Measurements from ENCODE around the gene ENTPD5. TPM values are rescaled to one million over a fixed set of nuclear protein-coding genes. Genes with fewer than 3 reads are reported as not detected.

Gene ENTPD5
- total and polyA plus RNA-seq, 2 donors (not counting 3 experiments of a cell fraction or from before 2014, with no cell fraction given), result 8.4 to 13.0 TPM

- FAIRE-seq (peak; percentile 37), DNase-seq (ENCODE audit: low read depth, low spot score) (peak; percentile 57)
- dilution Hi-C loops (cut with MboI; ENCODE audit: extremely low pct_ligation_motif_present, low sequenced_read_pairs) (no loop called here), intact Hi-C loops (cut with micrococcal nuclease) (no loop called here)
- peak overlapping the region in 1 of 3 experiments; percentile 8 for H3K4me3 ChIP-seq (replicated peaks in 1 of 3; ENCODE audit: insufficient read depth in 1 of 3, low read depth in 1 of 3, low read length in 3 of 3)
- no peaks in the 10 kb centered on the region for H3K9me3 ChIP-seq (replicated peaks; ENCODE audit: control insufficient read depth, insufficient read depth, low read length)
- peak overlapping the region; percentile 21 for H3K27ac ChIP-seq (ENCODE audit: insufficient read depth, low read depth, low read length)
- CTCF ChIA-PET, result interaction anchor here (0.6 to 0.9 kb wide), 3 partner anchors 13 to 752 kb away, joined by 3 read pairs; no protein-coding TSS in a partner anchor
- peak overlapping the region; percentile 70 for H3K4me2 ChIP-seq (ENCODE audit: insufficient read depth, low read length)
- H3K36me3 ChIP-seq (ENCODE audit: control insufficient read depth in 2 of 2, extremely low read depth in 1 of 2, insufficient read depth in 2 of 2, low read length in 2 of 2), result no peaks in the 10 kb centered on the region
- no peak for TF ChIP-seq FOS (IDR thresholded peaks at IDR 0.05; ENCODE audit: borderline replicate concordance, insufficient read depth, low read length)
- TF ChIP-seq GATA2 (IDR thresholded peaks at IDR 0.05; ENCODE audit: insufficient read depth, insufficient read length, low read depth, low read length), result no peak
- no peak for TF ChIP-seq MAX (IDR thresholded peaks at IDR 0.05; ENCODE audit: insufficient read depth, insufficient read length)
- TF ChIP-seq JUN (IDR thresholded peaks at IDR 0.05; ENCODE audit: borderline replicate concordance, insufficient read depth, insufficient read length, low read depth), result peak; percentile 50
- TF ChIP-seq EZH2 (IDR thresholded peaks at IDR 0.05; ENCODE audit: borderline replicate concordance, low read depth, low read length, severe bottlenecking), result no peak
- no peak for TF ChIP-seq CTCF (IDR thresholded peaks at IDR 0.05; ENCODE audit: extremely low read depth in 1 of 2, insufficient read depth in 1 of 2, low read depth in 1 of 2, low read length in 2 of 2)
- TF ChIP-seq POLR2AphosphoS5 (IDR thresholded peaks at IDR 0.05; ENCODE audit: insufficient read depth, low read depth, low read length), result no peak
- TF ChIP-seq MYC (IDR thresholded peaks at IDR 0.05; ENCODE audit: low read depth, low read length), result no peak
- peaks cover 30% of the 10 kb centered on the region for H3K4me1 ChIP-seq (ENCODE audit: control insufficient read depth, extremely low read depth, insufficient read depth, low read length)
- no peak overlapping the region for H2AFZ ChIP-seq (ENCODE audit: low read depth, low read length)
- no peaks in the 10 kb centered on the region for H3K79me2 ChIP-seq (ENCODE audit: control insufficient read depth, insufficient read depth, low read length)
- H3K27me3 ChIP-seq (ENCODE audit: control insufficient read depth in 2 of 2, insufficient read depth in 2 of 2, low read length in 2 of 2), result no peaks in the 10 kb centered on the region
- no peak overlapping the region for H3K9ac ChIP-seq (replicated peaks; ENCODE audit: extremely low read depth, insufficient read depth, low read length)
- POLR2A ChIA-PET, result no interaction called here
- H4K20me1 ChIP-seq (replicated peaks; ENCODE audit: control insufficient read depth, extremely low read depth, insufficient read depth, low read length), result no peaks in the 10 kb centered on the region
- BruUV-seq (replicated peaks), result no TSS peak
- no peaks in the 10 kb centered on the region for H3K9me1 ChIP-seq (replicated peaks; ENCODE audit: control insufficient read depth, extremely low read depth, insufficient read depth, low read length)
Measured at GRCh38 chr14:74064883-74065282, 45.8 kb upstream of the ENTPD5 start.
